K562 (cell line): ENCODE results near the gene CACTIN. TPM values are rescaled to one million over a fixed set of nuclear protein-coding genes. Genes with fewer than 3 reads are reported as not detected.
A peak's percentile ranks its signal among the peaks of the same experiment; 100 is the strongest.

ENCODE experiments used
- CHD1 ChIP-seq: fragments of 200-600 bp; sonication (generic); IDR thresholded peaks from one replicate; pipeline ENCODE4 v1.6.1; 2012; ENCODE audit warnings: mild to moderate bottlenecking, moderate library complexity, low read length, inconsistent platforms
- ELF1 ChIP-seq: fragments of 200-800 bp; sonication (Bioruptor generic); IDR thresholded peaks from 2 replicates; pipeline ENCODE4 v1.6.1; 2016; ENCODE audit warnings: missing genetic modification characterization, missing compliant biosample characterization
- EWSR1 ChIP-seq: fragments of 450-650 bp; IDR thresholded peaks from 2 replicates; pipeline ENCODE4 v1.6.1; 2018; ENCODE audit warnings: borderline replicate concordance, mild to moderate bottlenecking, low read depth, moderate library complexity; ENCODE audit not compliant: partially characterized antibody
- FOXA1 ChIP-seq: fragments of 450-650 bp; IDR thresholded peaks from 2 replicates; pipeline ENCODE4 v1.6.1; 2016; ENCODE audit warnings: mild to moderate bottlenecking, borderline replicate concordance
- NEUROD1 ChIP-seq: fragments of 150-350 bp; IDR thresholded peaks from 2 replicates; pipeline ENCODE4 v1.6.1; 2014; ENCODE audit warnings: borderline replicate concordance, low read length, low read depth; ENCODE audit not compliant: partially characterized antibody
- RBFOX2 ChIP-seq: fragments of 200-400 bp; formaldehyde crosslinking; IDR thresholded peaks from 2 replicates; pipeline ENCODE4 v1.6.1; 2017; ENCODE audit warnings: low read depth, mild to moderate bottlenecking, low read length, moderate library complexity
- SIRT6 ChIP-seq: IDR thresholded peaks from one replicate; pipeline ENCODE4 v1.6.1; 2012; ENCODE audit warnings: low read depth, mild to moderate bottlenecking, control low read depth, inconsistent platforms, low read length, moderate library complexity
- SLC30A9 ChIP-seq: fragments of 250-450 bp; sonication (Bioruptor Pico); IDR thresholded peaks from 2 replicates; pipeline ENCODE4 v1.8.0; 2022; ENCODE audit warnings: mild to moderate bottlenecking, moderate library complexity
- SMARCB1 ChIP-seq: IDR thresholded peaks from 2 replicates; pipeline ENCODE4 v1.6.1; 2011; ENCODE audit warnings: improper control_type of control experiment, low read depth; ENCODE audit not compliant: insufficient read length
- ZNF695 ChIP-seq: fragments of 450-650 bp; formaldehyde crosslinking; IDR thresholded peaks from 2 replicates; pipeline ENCODE4 v1.4.0; 2020; ENCODE audit warnings: mild to moderate bottlenecking, moderate library complexity
- ZNF696 ChIP-seq: fragments of 250-450 bp; sonication (Bioruptor Pico); conservative IDR thresholded peaks from 2 replicates; pipeline ENCODE4 v1.4.0; 2020; ENCODE audit warnings: mild to moderate bottlenecking, moderate library complexity
- polyA plus RNA-seq, 8 experiments: library from polyadenylated mRNA; depleted of rRNA in 4 of 8; stranded (reverse) in 5 of 8; unstranded in 3 of 8; fragments of >200 nt; fragmentation: Nextera tagmentation in 2 of 8; fragmentation: Illumina TruSeq in 1 of 8; extraction: Ambion mirVana in 2 of 8; extraction: Trizol in 1 of 8; gene quantifications; 2 replicates each; pipeline versions ENCODE4 v1.2.1 to v1.2.3, GENCODE V29; 2011 to 2014; ENCODE audit warnings: inconsistent platforms in 1 of 8, missing spikeins in 1 of 8
- total RNA-seq, 7 experiments: library from RNA; depleted of rRNA in 6 of 7; stranded (reverse); fragments of >200 nt in 6 of 7; fragmentation: Illumina TruSeq in 2 of 7; extraction: Trizol in 2 of 7; gene quantifications; 2 replicates each; pipeline versions ENCODE4 v1.2.1 to v1.2.3, GENCODE V29; 2011 to 2021; ENCODE audit warnings: low replicate concordance in 1 of 7
- TF ChIP-seq, protein P1 (sequence below), 2 experiments: fragments of 450-650 bp; formaldehyde crosslinking in 1 of 2; IDR thresholded peaks; 2 replicates each; pipeline versions ENCODE4 v1.4.0 to v1.6.1; 2014 to 2020; ENCODE audit warnings: mild to moderate bottlenecking in 2 of 2, borderline replicate concordance in 1 of 2, low read depth in 1 of 2
- TF ChIP-seq, protein P2 (sequence below): sonication (generic); formaldehyde crosslinking; IDR thresholded peaks from 2 replicates; pipeline ENCODE4 v1.8.0; 2022; ENCODE audit warnings: missing genetic modification reagents, mild to moderate bottlenecking, moderate library complexity, borderline replicate concordance
- TF ChIP-seq, protein P3 (sequence below): sonication (generic); formaldehyde crosslinking; IDR thresholded peaks from 2 replicates; pipeline ENCODE4 v1.8.1; 2022; ENCODE audit warnings: missing genetic modification reagents
- TF ChIP-seq, protein P4 (sequence below): sonication (generic); formaldehyde crosslinking; IDR thresholded peaks from 2 replicates; pipeline ENCODE4 v1.8.0; 2022; ENCODE audit warnings: mild to moderate bottlenecking, missing genetic modification reagents, borderline replicate concordance

Gene CACTIN
- total and polyA plus RNA-seq, 9 of the 15 experiments (the other 6 are each of a cell fraction or from before 2014, with no cell fraction given): 0.15 to 49.2 (median 15.0) TPM

DNA sequence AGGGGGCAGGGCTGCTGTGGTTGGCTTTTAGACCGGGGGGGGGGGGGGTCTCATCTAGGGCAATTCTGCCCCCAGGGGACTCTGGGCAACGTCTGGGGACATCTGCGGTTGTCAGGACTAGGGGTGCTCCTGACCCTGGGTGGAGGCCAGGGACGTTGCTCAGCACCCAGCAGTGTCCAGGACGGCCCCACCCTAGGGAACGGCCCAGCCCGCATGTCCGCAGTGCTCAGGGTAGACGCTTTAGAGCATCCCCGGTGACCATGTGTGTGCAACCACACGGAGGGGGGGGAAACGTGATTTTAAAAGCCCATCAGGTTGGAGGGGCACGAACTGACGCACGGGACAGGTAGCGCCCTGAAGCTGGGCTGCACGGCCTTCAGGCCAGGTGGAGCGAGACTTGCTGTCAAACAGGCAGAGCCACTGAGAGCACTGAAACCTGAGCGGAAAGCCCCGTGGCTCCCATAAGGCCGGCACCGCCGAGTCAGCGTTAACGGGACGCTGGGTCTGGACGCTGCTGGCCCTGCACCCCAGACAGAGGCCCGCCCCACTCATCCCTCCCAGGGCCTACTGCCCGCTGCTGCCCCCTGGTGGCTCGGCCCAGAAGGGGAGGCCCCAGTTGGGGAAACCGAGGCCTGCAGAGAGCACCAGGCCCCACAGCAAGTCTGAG lies 8.3 kb downstream of the CACTIN start (continued):
- TF ChIP-seq, protein P1, sequence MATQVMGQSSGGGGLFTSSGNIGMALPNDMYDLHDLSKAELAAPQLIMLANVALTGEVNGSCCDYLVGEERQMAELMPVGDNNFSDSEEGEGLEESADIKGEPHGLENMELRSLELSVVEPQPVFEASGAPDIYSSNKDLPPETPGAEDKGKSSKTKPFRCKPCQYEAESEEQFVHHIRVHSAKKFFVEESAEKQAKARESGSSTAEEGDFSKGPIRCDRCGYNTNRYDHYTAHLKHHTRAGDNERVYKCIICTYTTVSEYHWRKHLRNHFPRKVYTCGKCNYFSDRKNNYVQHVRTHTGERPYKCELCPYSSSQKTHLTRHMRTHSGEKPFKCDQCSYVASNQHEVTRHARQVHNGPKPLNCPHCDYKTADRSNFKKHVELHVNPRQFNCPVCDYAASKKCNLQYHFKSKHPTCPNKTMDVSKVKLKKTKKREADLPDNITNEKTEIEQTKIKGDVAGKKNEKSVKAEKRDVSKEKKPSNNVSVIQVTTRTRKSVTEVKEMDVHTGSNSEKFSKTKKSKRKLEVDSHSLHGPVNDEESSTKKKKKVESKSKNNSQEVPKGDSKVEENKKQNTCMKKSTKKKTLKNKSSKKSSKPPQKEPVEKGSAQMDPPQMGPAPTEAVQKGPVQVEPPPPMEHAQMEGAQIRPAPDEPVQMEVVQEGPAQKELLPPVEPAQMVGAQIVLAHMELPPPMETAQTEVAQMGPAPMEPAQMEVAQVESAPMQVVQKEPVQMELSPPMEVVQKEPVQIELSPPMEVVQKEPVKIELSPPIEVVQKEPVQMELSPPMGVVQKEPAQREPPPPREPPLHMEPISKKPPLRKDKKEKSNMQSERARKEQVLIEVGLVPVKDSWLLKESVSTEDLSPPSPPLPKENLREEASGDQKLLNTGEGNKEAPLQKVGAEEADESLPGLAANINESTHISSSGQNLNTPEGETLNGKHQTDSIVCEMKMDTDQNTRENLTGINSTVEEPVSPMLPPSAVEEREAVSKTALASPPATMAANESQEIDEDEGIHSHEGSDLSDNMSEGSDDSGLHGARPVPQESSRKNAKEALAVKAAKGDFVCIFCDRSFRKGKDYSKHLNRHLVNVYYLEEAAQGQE (IDR thresholded peaks at IDR 0.05; ENCODE audit: borderline replicate concordance): peak; percentile 91
- TF ChIP-seq, protein P1 (CRISPR knock-in tag; IDR thresholded peaks at IDR 0.05; ENCODE audit: low read depth): no peak
- TF ChIP-seq FOXA1 (no peak), SMARCB1 (no peak), ZNF696 (CRISPR knock-in tag) (no peak), RBFOX2 (peak; percentile 50; the same call in 1 of the 2 replicates), SLC30A9 (no peak), ZNF695 (CRISPR knock-in tag) (no peak), NEUROD1 (no peak), CHD1 (no peak), ELF1 (tag) (no peak), EWSR1 (no peak), SIRT6 (no peak)
- TF ChIP-seq, protein P2, sequence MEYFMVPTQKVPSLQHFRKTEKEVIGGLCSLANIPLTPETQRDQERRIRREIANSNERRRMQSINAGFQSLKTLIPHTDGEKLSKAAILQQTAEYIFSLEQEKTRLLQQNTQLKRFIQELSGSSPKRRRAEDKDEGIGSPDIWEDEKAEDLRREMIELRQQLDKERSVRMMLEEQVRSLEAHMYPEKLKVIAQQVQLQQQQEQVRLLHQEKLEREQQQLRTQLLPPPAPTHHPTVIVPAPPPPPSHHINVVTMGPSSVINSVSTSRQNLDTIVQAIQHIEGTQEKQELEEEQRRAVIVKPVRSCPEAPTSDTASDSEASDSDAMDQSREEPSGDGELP (CRISPR knock-in tag): peak; percentile 60; the same call in 1 of the 2 replicates
- TF ChIP-seq, protein P3, sequence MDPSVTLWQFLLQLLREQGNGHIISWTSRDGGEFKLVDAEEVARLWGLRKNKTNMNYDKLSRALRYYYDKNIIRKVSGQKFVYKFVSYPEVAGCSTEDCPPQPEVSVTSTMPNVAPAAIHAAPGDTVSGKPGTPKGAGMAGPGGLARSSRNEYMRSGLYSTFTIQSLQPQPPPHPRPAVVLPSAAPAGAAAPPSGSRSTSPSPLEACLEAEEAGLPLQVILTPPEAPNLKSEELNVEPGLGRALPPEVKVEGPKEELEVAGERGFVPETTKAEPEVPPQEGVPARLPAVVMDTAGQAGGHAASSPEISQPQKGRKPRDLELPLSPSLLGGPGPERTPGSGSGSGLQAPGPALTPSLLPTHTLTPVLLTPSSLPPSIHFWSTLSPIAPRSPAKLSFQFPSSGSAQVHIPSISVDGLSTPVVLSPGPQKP (CRISPR knock-in tag): no peak
- TF ChIP-seq, protein P4, sequence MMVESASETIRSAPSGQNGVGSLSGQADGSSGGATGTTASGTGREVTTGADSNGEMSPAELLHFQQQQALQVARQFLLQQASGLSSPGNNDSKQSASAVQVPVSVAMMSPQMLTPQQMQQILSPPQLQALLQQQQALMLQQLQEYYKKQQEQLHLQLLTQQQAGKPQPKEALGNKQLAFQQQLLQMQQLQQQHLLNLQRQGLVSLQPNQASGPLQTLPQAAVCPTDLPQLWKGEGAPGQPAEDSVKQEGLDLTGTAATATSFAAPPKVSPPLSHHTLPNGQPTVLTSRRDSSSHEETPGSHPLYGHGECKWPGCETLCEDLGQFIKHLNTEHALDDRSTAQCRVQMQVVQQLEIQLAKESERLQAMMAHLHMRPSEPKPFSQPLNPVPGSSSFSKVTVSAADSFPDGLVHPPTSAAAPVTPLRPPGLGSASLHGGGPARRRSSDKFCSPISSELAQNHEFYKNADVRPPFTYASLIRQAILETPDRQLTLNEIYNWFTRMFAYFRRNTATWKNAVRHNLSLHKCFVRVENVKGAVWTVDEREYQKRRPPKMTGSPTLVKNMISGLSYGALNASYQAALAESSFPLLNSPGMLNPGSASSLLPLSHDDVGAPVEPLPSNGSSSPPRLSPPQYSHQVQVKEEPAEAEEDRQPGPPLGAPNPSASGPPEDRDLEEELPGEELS (CRISPR knock-in tag): no peak
